ENCODE measurements around the gene EFNB2.

EFNB2 gene

DNA sequence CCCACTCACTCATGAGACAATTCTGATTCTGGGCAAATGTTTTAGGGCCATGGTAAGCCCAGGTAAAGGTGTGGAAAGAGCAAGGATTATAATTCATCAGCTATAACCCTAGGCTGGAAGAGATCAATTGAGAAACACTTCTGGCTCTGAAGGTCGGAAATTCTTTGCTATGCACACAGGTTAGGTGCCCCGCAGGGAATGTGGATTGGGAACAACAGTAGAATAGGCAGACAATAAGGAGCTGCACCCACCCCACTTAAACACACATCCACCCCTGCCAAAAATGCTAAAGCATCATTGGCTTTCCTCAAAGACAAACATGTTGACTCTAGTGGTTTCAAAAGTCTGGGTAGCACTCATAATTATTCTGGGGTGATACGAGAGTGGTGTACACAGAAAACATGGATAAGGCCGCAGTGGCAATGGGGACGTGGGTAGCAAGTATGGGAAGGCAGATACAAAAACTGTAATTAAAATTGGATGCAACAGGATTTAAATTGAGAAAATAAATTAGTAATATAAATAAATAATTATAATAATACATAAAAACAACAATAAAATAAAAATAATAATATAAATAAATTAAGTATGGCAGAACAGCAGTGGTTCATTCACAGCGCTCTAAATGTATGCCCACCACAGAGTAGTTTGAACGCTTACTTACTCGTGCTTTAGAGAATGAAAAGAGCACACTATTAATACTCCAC is 8.6 kb downstream of the EFNB2 start:
- no peak for TF ChIP-seq POLR2AphosphoS5 (IDR thresholded peaks at IDR 0.05; ENCODE audit: low read depth, low read length)
- TF ChIP-seq, protein P1, sequence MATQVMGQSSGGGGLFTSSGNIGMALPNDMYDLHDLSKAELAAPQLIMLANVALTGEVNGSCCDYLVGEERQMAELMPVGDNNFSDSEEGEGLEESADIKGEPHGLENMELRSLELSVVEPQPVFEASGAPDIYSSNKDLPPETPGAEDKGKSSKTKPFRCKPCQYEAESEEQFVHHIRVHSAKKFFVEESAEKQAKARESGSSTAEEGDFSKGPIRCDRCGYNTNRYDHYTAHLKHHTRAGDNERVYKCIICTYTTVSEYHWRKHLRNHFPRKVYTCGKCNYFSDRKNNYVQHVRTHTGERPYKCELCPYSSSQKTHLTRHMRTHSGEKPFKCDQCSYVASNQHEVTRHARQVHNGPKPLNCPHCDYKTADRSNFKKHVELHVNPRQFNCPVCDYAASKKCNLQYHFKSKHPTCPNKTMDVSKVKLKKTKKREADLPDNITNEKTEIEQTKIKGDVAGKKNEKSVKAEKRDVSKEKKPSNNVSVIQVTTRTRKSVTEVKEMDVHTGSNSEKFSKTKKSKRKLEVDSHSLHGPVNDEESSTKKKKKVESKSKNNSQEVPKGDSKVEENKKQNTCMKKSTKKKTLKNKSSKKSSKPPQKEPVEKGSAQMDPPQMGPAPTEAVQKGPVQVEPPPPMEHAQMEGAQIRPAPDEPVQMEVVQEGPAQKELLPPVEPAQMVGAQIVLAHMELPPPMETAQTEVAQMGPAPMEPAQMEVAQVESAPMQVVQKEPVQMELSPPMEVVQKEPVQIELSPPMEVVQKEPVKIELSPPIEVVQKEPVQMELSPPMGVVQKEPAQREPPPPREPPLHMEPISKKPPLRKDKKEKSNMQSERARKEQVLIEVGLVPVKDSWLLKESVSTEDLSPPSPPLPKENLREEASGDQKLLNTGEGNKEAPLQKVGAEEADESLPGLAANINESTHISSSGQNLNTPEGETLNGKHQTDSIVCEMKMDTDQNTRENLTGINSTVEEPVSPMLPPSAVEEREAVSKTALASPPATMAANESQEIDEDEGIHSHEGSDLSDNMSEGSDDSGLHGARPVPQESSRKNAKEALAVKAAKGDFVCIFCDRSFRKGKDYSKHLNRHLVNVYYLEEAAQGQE (IDR thresholded peaks at IDR 0.05; ENCODE audit: insufficient read depth in 1 of 2, low read depth in 2 of 2, low read length in 2 of 2) = no peak
- no peak for TF ChIP-seq TAF1 (IDR thresholded peaks at IDR 0.05; ENCODE audit: borderline replicate concordance, insufficient read depth, low read length)
- no peak for TF ChIP-seq SIN3A (IDR thresholded peaks at IDR 0.05; ENCODE audit: borderline replicate concordance, insufficient read depth, low read length)
- TF ChIP-seq FOXP2 (optimal IDR thresholded peaks at IDR 0.05; ENCODE audit: borderline replicate concordance, extremely low read depth, extremely low read length, insufficient read depth) = no peak

DNA sequence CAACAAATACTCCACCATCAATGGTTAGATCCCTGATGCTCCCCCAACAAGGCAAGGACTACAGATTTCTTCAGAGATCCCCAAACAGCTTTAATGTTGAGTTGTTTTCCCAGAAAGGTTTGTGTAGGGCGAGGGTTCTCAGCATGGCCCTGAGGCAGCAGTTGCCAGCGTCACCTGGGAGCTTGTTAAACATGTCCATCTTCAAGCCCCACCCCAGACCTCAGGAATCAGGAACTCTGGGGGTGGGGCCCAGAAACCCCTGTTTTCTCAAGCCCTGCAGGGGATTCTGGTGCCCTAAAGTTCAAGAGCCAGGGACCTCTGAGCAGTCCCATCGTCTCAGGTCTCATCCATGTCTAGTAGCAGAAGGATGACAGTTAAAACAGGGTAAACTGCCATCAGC is 9.6 kb downstream of the EFNB2 start:
- no peak for TF ChIP-seq TAF1 (IDR thresholded peaks at IDR 0.05; ENCODE audit: borderline replicate concordance, insufficient read depth, low read length)
- no peak for TF ChIP-seq FOXP2 (optimal IDR thresholded peaks at IDR 0.05; ENCODE audit: borderline replicate concordance, extremely low read depth, extremely low read length, insufficient read depth)
- no peak for TF ChIP-seq POLR2AphosphoS5 (IDR thresholded peaks at IDR 0.05; ENCODE audit: low read depth, low read length)
- TF ChIP-seq, protein P1 (IDR thresholded peaks at IDR 0.05; ENCODE audit: insufficient read depth in 1 of 2, low read depth in 2 of 2, low read length in 2 of 2) = no peak
- TF ChIP-seq SIN3A (IDR thresholded peaks at IDR 0.05; ENCODE audit: borderline replicate concordance, insufficient read depth, low read length) = no peak

DNA sequence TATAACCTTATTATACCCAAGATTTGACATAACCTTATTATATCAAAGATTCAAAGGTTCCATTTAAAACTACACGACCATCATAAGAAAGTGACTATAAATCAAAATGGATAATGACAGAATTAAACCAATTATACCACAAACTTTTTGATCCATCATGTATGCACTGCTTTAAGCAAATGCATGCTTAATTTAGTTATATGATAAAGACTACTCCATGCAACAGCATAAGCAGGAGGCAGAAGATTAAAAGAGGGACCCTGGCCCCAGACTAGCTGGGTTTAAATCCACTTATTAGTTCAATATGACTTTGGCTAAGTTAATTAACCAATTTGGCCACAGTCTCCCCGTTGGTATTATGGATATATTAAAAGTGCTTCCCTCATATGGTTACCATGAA is 11.4 kb downstream of the EFNB2 start:
- no peak for TF ChIP-seq SIN3A (IDR thresholded peaks at IDR 0.05; ENCODE audit: borderline replicate concordance, insufficient read depth, low read length)
- TF ChIP-seq TAF1 (IDR thresholded peaks at IDR 0.05; ENCODE audit: borderline replicate concordance, insufficient read depth, low read length) = no peak
- no peak for TF ChIP-seq FOXP2 (optimal IDR thresholded peaks at IDR 0.05; ENCODE audit: borderline replicate concordance, extremely low read depth, extremely low read length, insufficient read depth)
- no peak for TF ChIP-seq POLR2AphosphoS5 (IDR thresholded peaks at IDR 0.05; ENCODE audit: low read depth, low read length)
- TF ChIP-seq, protein P1 (IDR thresholded peaks at IDR 0.05; ENCODE audit: insufficient read depth in 1 of 2, low read depth in 2 of 2, low read length in 2 of 2) = no peak

DNA sequence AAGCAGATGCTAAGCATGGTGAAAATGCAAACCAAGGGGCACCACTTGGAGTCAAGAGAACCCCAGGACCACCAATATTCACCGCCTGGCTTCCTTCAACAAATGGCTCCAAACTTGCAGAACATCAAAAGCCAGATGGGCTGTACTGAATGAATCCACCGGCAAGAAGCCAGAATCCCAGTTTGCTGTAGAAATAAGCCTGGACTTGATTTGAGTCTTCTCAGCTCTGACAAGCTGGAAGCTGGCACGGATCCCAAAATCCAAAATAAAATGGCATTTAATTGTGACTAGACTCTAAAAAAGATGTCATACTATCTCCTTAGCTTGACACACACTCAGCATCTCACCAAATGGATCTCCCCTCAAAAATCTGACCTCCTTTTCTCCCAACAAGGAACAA is 11.9 kb downstream of the EFNB2 start:
- TF ChIP-seq FOXP2 (optimal IDR thresholded peaks at IDR 0.05; ENCODE audit: borderline replicate concordance, extremely low read depth, extremely low read length, insufficient read depth) = no peak
- no peak for TF ChIP-seq POLR2AphosphoS5 (IDR thresholded peaks at IDR 0.05; ENCODE audit: low read depth, low read length)
- TF ChIP-seq, protein P1 (IDR thresholded peaks at IDR 0.05; ENCODE audit: insufficient read depth in 1 of 2, low read depth in 2 of 2, low read length in 2 of 2) = no peak
- TF ChIP-seq SIN3A (IDR thresholded peaks at IDR 0.05; ENCODE audit: borderline replicate concordance, insufficient read depth, low read length) = no peak
- TF ChIP-seq TAF1 (IDR thresholded peaks at IDR 0.05; ENCODE audit: borderline replicate concordance, insufficient read depth, low read length) = no peak

Measured in PFSK-1 (cell line).